GM21825 (cell line): Measurements from ENCODE around the gene PTPRB.

ENCODE experiments used
- ATAC-seq: cut with Tn5 transposase; IDR thresholded peaks from one replicate; pipeline ENCODE4 v1.9.1; 2021; ENCODE audit warnings: mild to moderate bottlenecking, moderate library complexity; ENCODE audit not compliant: unreplicated experiment

Gene PTPRB

DNA sequence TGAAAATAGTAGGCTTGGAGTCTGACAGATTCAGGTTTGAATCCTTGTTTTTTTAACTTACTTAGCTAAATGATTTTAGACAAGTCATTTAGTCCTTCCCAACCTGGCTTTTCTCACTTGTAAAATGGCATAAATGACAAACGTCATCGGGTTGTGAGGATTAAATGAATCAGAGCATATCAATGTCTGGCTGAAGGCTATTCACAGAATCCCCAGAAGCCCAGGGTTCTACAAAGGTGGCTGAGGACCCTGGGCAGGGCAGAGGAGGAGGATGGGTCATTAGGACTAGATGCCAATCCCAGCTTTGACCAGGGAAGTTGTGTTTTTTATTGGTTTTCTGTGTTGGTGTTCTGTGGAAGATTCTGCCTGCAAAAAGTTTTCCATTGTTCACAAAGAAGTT is 7.6 kb upstream of the PTPRB start:
- ATAC-seq = no peak

- no peak for ATAC-seq
Observed at GRCh38 chr12:70643939-70644338, 6.7 kb upstream of the PTPRB start.

DNA sequence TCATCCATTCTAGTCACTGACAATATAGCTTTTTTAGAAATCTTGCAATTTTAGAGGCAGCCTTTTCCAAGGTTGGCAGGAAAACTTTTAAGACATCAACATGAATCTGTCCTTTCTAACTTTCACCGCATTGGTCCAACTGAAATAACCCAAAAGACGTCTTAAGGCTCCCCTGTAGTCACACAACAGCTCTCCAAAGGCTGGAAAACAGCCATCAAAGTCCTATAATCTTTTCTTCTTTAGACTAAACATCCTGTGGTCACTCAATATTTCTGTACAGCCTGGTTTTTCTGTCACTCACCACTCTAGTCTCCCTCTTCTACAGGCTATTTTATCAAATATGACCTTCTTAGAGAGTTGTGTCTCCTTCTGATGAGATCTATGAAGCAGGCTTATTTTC is 4.5 kb upstream of the PTPRB start:
- no peak for ATAC-seq

GRCh38 chr12:70640901-70641300 is 3.7 kb upstream of the PTPRB start:
- no peak for ATAC-seq

DNA sequence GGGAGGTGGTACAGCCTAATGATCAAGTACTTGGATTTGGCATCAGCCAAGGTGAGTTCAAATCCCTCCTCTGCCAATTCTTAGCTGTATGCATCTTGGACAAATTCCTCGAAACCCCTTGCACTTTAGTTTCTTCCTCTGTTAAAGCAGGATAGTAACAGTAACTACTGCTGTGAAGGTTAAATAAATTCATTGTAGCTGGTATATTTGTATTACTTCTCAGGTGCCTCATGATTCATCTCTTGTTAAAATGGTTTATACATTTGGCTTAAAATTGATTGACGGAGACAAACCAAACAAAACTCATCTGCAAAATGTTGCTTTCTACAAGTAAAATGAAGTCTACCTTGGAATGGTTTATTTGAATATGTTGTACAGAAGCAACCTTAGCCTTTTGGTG is 2.3 kb upstream of the PTPRB start:
- ATAC-seq = no peak

DNA sequence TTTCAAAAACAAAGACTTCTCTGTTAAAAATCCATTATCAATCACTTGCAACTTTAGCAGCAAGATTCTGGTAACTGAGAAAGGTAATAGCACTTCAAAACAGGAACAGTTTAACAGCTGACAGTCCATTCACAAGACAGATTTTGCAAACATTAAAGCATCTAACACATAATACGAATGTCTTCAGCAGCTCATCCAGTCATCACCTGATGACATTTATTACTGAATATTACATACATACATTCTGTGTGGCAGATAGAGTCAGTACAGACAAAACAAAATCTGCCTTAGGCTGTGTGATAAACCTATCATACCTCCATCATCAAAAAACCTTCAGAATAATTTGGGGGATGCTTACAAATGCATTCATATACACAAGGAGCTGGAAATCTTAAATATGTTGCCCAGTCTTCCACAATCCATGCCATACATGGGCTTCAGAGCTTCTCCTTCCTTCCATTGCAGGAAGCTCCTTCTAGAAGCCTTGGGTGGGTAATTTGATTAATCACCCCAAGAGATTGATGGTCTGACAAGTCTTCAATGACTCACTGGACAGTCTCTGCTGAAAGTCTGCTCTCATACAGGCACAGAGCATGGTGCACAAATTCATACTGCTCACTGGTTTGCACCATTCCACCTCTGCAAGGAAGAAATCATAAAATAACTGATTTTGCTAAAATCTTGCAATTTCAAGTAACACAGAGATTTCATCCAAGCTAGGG is 1.6 kb upstream of the PTPRB start:
- no peak for ATAC-seq

GRCh38 chr12:70635755-70636154 is 1.5 kb downstream of the PTPRB start:
- ATAC-seq = no peak

DNA sequence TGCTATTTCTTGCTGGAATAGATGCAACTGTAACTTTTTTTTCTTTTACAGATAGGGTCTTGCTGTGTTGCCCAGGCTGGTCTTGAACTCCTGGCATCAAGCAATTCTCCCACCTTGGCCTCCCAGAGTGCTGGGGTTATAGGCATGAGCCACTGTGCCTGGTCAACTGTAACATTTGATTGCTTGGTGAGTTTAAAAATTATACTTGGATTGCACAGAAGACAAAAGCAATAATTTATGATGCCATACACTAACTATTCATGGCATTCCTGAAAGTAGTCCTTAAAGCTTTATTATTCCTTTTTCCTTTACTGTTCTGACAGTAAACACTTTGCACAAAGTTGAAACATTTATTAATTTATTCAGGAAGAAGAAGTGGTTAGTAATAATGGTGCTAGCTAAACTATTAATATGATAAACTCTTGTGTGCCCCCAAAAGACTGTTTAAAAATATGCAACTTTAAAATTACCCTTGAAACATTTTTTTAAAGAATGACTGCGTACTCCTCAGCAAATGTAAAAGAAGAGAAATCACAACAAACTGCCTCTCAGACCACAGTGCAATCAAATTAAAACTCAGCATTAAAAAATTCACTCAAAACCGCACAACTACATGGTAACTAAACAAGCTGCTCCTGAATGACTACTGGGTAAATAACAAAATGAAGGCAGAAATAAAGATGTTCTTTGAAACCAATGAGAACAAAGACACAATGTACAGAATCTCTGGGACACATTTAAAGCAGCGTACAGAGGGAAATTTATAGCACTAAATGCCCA is 8.3 kb downstream of the PTPRB start:
- no peak for ATAC-seq

DNA sequence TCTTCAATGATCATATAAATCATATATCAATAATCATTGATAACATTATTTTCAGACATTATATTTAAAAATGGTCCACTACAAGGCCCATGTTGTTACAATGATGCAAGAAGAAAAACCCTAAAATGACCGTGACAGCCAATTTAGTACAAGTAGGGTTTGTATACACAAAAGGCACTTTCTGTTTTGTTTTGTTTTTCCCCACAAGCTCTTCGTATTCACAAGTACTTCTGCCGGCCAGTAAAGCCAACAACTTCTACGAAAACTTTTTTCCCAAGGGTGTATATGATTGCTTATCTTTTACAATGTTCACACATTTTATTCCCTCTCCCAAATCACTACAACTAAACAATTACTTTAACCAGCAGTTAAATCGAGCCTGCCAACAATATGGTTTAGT is 9.6 kb downstream of the PTPRB start:
- no peak for ATAC-seq

GRCh38 chr12:70626180-70626579 is 11.0 kb downstream of the PTPRB start:
- ATAC-seq = no peak

DNA sequence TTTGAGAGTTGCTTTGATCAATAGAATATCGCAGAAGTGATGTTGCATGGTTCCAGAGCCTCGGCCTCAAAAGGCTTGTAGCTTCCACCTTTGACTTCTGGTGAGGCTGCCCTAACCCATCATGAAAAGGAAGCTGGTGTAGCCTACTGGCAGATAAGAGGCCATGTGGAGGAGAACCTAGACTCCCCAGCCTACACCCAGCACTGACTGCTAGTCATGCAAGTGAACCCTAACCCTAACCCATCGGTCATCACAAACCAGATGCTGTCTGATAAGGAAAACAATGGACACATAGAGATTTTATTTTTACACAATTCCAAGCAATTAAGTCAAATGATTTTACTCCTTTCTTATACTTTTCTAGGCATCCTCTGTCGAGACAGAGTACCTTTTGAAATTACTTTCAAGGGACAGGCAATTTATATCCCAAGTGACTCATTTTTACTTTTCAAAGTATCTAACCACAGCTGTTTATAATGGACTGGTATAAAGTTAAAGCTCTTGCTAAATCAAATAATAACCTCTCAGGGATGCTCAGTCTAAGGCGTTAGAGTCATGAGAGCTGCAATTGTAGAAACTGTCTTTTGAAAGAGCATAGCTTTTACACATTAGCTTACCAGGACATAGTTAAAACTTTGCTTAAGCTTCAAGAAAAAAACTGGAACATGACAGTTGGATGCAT is 17.6 kb downstream of the PTPRB start:
- no peak for ATAC-seq

DNA sequence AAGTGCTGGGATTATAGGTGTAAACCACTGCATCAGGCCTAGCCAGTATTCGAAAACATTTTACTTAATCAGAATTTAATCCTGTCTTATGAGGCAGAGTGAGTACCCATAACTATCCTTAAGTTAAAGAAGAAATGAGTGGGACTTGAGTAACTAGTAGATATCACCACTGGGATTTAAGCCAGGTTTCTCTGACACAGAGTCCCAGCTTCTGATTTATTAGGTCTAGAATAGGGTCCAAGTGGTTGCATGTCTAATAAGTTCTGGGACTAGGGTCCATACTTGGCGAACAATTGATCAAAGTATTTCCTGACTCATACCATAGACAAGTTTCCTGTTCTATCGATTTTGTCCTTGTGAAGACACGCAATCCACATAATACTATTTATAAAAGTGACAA is 18.9 kb downstream of the PTPRB start:
- no peak for ATAC-seq

DNA sequence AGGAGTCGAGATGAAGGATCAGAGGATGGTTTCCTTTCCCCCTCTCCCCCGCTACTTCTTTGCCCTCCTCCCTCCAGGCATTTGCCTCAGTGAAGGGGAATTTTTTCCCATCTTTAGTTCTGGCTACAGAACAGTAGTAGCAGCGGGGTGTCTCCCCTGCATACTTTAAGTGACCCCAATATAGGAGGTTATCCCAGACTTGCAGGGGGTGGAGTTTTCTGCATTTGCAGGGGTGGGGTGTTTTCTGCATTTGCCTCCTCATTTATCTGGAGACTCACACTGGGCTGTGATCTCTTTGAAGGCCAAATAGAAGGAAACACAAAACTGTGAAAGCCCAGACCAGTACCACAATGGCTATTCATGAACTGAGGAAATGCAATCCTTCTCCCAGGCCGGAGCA is 19.8 kb downstream of the PTPRB start:
- no peak for ATAC-seq

DNA sequence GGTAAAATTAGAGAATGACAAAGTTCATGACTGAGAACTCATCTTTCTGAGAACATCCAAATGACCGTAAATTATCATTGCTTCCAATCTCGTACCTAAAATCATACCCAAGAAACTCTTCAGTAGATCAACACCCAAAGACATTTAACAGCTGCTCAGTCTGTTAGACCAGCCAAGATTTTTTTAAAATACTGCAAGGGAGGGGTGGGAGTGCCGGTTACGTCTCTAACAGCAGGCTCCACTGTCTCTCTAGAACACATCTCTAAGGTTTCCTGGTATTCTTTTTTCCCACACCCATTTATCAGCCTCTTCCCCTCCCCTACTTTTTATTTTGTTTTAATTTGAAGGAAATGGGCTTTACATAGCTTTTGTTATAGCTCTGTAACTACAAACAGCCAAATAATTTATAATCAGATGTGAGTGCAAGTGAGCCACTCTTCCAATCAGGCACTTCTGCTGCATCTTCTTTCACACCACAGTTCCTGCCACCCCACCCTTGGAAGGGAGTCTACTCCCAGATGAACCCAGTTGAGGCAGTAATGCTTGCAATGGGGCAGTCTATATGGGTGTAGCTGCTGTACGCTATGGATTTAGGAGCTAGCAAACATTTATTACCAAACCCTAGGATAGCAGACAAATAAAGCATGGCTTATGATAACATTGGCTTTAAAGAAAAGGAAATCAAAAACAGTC is 21.9 kb downstream of the PTPRB start:
- ATAC-seq = no peak

DNA sequence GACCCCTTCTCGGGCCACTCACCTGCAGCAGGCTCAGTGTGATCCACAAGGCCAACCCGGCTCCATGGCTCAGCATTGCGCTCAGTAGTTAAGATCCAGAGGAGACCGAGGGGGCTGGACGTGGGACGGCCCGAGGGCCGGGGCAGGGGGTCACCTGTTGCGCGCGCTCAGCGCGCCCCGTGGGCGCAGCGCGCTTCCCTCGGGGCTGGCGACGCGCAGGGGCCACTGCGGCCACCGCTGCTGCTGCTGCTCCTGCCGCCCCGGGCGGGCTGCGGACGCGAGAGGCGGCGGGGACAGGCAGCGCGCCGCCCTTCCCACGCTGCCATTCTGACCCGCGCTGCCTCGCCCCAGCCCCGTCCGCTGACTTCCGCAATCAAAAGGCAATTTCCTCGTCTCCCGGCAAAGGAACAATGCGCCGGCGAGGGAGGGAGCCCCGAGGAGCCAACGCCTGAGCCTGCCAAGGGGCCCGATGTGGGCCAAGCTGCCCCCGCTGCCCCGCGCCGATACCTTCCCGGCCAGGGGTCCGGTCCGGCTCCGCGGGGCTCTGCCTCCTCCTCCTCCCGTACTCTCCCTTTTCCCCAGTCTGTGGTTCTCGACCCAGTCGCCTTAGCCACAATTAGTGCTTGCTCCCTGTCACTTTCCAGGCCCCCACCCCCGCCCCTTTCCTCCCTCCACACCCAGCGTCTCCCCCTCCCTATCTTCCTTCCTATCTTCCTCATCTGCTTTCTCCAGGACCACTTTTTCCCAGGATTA is 27.3 kb downstream of the PTPRB start:
- ATAC-seq = no peak

DNA sequence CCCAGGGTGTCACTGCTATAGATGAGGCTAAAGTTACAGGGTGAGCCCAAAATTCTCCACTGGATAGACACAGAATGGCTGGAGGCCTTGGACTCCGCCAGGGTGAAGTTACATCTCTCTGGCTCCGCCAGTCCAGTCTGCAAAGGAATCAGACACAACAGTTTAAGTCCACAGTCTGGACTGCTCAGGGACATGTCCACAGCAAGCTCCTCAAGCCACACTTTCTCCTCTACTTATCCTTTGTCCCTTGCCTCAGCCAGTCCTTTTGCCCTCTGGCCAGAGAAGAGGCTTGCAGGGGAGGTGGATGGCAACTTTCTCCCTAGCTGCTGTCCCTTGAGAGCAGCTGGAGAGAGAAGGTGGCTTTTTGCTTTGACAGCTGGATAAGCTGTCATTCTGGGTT is 28.0 kb downstream of the PTPRB start:
- no peak for ATAC-seq

DNA sequence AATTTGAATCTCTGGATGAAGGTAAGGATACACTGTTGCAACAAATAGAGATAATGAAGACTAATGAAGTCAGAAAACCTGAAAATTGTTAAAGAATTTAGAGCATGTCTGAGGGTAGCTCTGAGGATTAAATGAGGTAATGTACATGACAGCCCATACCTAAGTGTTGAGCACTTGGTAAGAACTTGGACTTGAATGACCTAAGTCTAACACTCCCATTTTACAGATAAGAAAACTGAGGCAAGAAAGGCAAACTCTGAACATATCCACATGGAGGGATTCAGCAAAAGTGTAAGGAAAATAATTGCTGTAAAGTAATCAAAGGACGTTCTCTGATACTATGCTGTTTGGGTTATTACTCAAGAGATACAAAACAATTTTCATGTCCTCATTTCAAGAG is 29.0 kb downstream of the PTPRB start:
- no peak for ATAC-seq

DNA sequence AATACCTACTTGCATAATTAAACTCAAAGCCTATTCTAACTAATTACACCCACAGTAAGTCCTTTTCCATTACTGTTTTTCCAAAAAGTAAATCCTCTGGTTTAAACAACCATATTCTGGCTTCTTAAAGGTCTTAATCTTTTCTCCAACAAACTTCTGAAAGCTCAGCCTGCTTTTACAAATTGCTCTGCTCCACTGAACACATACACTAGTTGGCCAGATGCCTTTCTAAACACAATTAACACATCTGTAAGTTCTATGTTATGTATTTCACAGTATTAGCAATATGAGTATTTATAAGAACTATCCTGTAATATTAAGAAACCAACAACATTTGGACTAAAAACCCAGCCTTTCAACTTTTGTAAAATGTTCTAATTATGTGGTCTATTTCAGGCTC is 30.1 kb downstream of the PTPRB start:
- no peak for ATAC-seq

GRCh38 chr12:70605976-70606375 is 31.3 kb downstream of the PTPRB start:
- no peak for ATAC-seq

DNA sequence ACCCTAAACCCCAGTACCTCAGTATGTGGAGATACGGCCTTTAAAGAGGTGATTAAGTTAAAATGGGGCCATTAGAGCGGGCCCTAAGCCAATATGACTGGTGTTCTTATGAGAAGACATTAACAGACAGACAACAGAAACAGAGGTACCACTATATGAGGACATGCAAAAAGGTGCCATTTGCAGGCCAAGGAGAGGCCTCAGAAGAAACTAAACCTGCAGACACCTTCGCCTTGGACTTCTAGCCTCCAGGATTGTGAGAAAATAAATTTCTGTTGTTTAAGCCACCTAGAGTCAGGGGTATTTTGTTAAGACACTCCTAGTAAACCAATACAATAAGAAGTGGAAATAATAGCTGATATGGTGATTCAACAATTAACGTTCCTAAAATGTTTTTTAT is 32.6 kb downstream of the PTPRB start:
- no peak for ATAC-seq

DNA sequence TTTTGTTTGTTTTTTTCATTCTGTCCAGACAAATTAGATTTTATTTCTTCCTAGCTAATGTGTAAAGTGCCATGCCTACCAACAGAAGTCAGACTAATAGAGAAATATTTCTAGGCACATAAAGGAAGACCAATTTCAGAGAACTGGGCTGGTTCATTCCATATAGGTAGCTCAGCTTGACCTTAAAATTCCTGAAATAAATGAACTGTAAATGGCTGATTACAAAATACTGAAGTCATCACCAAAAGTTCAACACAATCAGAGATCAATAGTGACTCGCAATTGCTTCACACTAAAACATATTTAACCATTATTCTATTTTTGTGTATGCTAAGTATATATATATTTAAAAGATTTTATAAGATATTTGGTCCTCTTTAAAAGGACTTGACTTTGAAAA is 34.2 kb downstream of the PTPRB start:
- no peak for ATAC-seq
